IMR-90 (cell line): ENCODE data around the gene GFPT1. TPM values are rescaled to one million over a fixed set of nuclear protein-coding genes. Genes with fewer than 3 reads are reported as not detected.

Source experiments
- ATAC-seq: fragments of 200-7000 bp; cut with Tn5 transposase; 2 replicates; pipeline ENCODE4 v1.9.1; 2020; ENCODE audit warnings: low read depth, mild to moderate bottlenecking, moderate library complexity
- BruUV-seq: library from RNA; stranded (reverse); fragments of 400-500 nt; replicated peaks from 2 replicates; lab custom pipeline; 2021; lab: Mats Ljungman, UMichigan
- CTCF ChIA-PET: fragments of 300-600 bp; formaldehyde crosslinking; extraction: SDS; loops from one replicate; lab custom pipeline; 2021; ENCODE audit warnings: antibody characterized with exemption; lab: Yijun Ruan, JAX
- POLR2A ChIA-PET: fragments of 300-600 bp; sonication (Branson Sonifier 250); formaldehyde crosslinking; loops from one replicate; lab custom pipeline; 2022; ENCODE audit warnings: antibody characterized with exemption; ENCODE audit not compliant: unreplicated experiment; lab: Charles Lee
- DNase-seq: peaks from one replicate; pipeline ENCODE4 v3.0.0; 2013
- H2AFZ ChIP-seq: replicated peaks from 2 replicates; pipeline ENCODE3; 2013; ENCODE audit warnings: low read length, mild to moderate bottlenecking; ENCODE audit not compliant: poor library complexity
- H2AK5ac ChIP-seq: 2 replicates; pipeline ENCODE4 v1.6.1; 2013; ENCODE audit warnings: low read depth, low read length, inconsistent platforms
- H2AK9ac ChIP-seq: replicated peaks from 2 replicates; pipeline ENCODE3; 2013; ENCODE audit warnings: mild to moderate bottlenecking, low read depth, low read length, moderate library complexity; ENCODE audit not compliant: poor library complexity
- H2BK120ac ChIP-seq: 2 replicates; pipeline ENCODE4 v1.6.1; 2013; ENCODE audit warnings: low read depth, low read length, inconsistent platforms
- H2BK15ac ChIP-seq: 3 replicates; pipeline ENCODE4 v1.6.1; 2013; ENCODE audit warnings: low read depth, low read length, inconsistent platforms
- H2BK20ac ChIP-seq: 2 replicates; pipeline ENCODE4 v1.6.1; 2013; ENCODE audit warnings: low read depth, mild to moderate bottlenecking, inconsistent platforms, low read length, moderate library complexity
- H2BK5ac ChIP-seq: 2 replicates; pipeline ENCODE4 v1.6.1; 2013; ENCODE audit warnings: mild to moderate bottlenecking, low read depth, low read length, inconsistent platforms; ENCODE audit not compliant: poor library complexity, severe bottlenecking
- H3K14ac ChIP-seq: replicated peaks from 2 replicates; pipeline ENCODE4 v1.6.1; 2013; ENCODE audit warnings: low read depth, low read length, inconsistent platforms
- H3K18ac ChIP-seq: 2 replicates; pipeline ENCODE4 v1.6.1; 2013; ENCODE audit warnings: low read depth, low read length, control low read depth
- H3K23ac ChIP-seq: 2 replicates; pipeline ENCODE4 v1.6.1; 2013; ENCODE audit warnings: low read depth, low read length, inconsistent platforms
- H3K27ac ChIP-seq: 2 replicates; pipeline ENCODE4 v1.5.1; 2013; ENCODE audit warnings: mild to moderate bottlenecking, control low read depth, low read length; ENCODE audit not compliant: insufficient read depth
- H3K27me3 ChIP-seq: 2 replicates; pipeline ENCODE4 v1.6.1; 2013; ENCODE audit warnings: low read length; ENCODE audit not compliant: control insufficient read depth, insufficient read depth
- H3K36me3 ChIP-seq: 2 replicates; pipeline ENCODE4 v1.6.1; 2013; ENCODE audit warnings: low read length, mixed read lengths; ENCODE audit not compliant: control insufficient read depth, insufficient read depth
- H3K4ac ChIP-seq: 2 replicates; pipeline ENCODE4 v1.6.1; 2013; ENCODE audit warnings: low read depth, low read length, inconsistent platforms
- H3K4me1 ChIP-seq: 2 replicates; pipeline ENCODE4 v1.6.1; 2013; ENCODE audit warnings: low read length, mixed read lengths; ENCODE audit not compliant: control insufficient read depth, insufficient read depth
- H3K4me2 ChIP-seq: 2 replicates; pipeline ENCODE4 v1.6.1; 2013; ENCODE audit warnings: low read depth, mild to moderate bottlenecking, control low read depth, low read length, moderate library complexity
- H3K4me3 ChIP-seq: 2 replicates; pipeline ENCODE4 v1.5.1; 2013; ENCODE audit warnings: low read depth, mild to moderate bottlenecking, control low read depth, low read length, moderate library complexity; ENCODE audit not compliant: insufficient read depth
- H3K56ac ChIP-seq: 2 replicates; pipeline ENCODE4 v1.6.1; 2013; ENCODE audit warnings: low read length, inconsistent platforms; ENCODE audit not compliant: insufficient read depth; ENCODE audit errors: extremely low read depth
- H3K79me1 ChIP-seq, 2 experiments: 2 replicates each; pipeline ENCODE4 v1.6.1; 2013; ENCODE audit warnings: low read length in 2 of 2, inconsistent platforms in 1 of 2, low read depth in 1 of 2
- H3K9ac ChIP-seq: 2 replicates; pipeline ENCODE4 v1.6.1; 2013; ENCODE audit warnings: low read depth, low read length, control low read depth
- H3K9me1 ChIP-seq: 2 replicates; pipeline ENCODE4 v1.6.1; 2013; ENCODE audit warnings: low read length, inconsistent platforms; ENCODE audit not compliant: insufficient read depth
- H3K9me3 ChIP-seq: 2 replicates; pipeline ENCODE4 v1.6.1; 2013; ENCODE audit warnings: low read length; ENCODE audit not compliant: control insufficient read depth, insufficient read depth
- H4K20me1 ChIP-seq: 2 replicates; pipeline ENCODE4 v1.6.1; 2013; ENCODE audit warnings: low read length, inconsistent platforms; ENCODE audit not compliant: insufficient read depth
- H4K5ac ChIP-seq: 2 replicates; pipeline ENCODE4 v1.6.1; 2013; ENCODE audit warnings: mild to moderate bottlenecking, low read depth, low read length, control low read depth
- H4K8ac ChIP-seq, 2 experiments: 2 replicates each; pipeline ENCODE4 v1.6.1; 2013; ENCODE audit warnings: low read depth in 2 of 2, low read length in 2 of 2, control low read depth in 1 of 2, inconsistent platforms in 1 of 2
- H4K91ac ChIP-seq: 2 replicates; pipeline ENCODE4 v1.6.1; 2013; ENCODE audit warnings: low read depth, low read length, inconsistent platforms; ENCODE audit not compliant: insufficient read depth
- BHLHE40 ChIP-seq: fragments of 150-350 bp; IDR thresholded peaks from 2 replicates; pipeline ENCODE4 v1.6.1; 2016; ENCODE audit warnings: mild to moderate bottlenecking, low read depth, low read length
- CHD1 ChIP-seq: IDR thresholded peaks from 2 replicates; pipeline ENCODE4 v1.6.1; 2012; ENCODE audit warnings: low read depth, low read length, improper control_type of control experiment
- ELK1 ChIP-seq: fragments of 150-350 bp; IDR thresholded peaks from 2 replicates; pipeline ENCODE4 v1.6.1; 2016; ENCODE audit warnings: low read depth, mild to moderate bottlenecking, low read length, moderate library complexity, borderline replicate concordance
- FOS ChIP-seq: fragments of 150-350 bp; IDR thresholded peaks from 2 replicates; pipeline ENCODE4 v1.6.1; 2016; ENCODE audit warnings: low read depth, low read length
- MAFK ChIP-seq: IDR thresholded peaks from 2 replicates; pipeline ENCODE4 v1.6.1; 2012; ENCODE audit warnings: low read depth, low read length, improper control_type of control experiment
- MAZ ChIP-seq: IDR thresholded peaks from 2 replicates; pipeline ENCODE4 v1.6.1; 2012; ENCODE audit warnings: low read depth, mild to moderate bottlenecking, low read length, improper control_type of control experiment, moderate library complexity, borderline replicate concordance
- MXI1 ChIP-seq: IDR thresholded peaks from 2 replicates; pipeline ENCODE4 v1.6.1; 2012; ENCODE audit warnings: low read depth, mild to moderate bottlenecking, low read length, moderate library complexity, borderline replicate concordance
- NFE2L2 ChIP-seq: fragments of 150-350 bp; IDR thresholded peaks from 2 replicates; pipeline ENCODE4 v1.6.1; 2016; ENCODE audit warnings: low read depth, mild to moderate bottlenecking, low read length
- POLR2A ChIP-seq: IDR thresholded peaks from 2 replicates; pipeline ENCODE4 v1.6.1; 2012; ENCODE audit warnings: mild to moderate bottlenecking, low read depth, low read length
- RAD21 ChIP-seq: IDR thresholded peaks from 2 replicates; pipeline ENCODE4 v1.6.1; 2012; ENCODE audit warnings: low read length, improper control_type of control experiment
- RFX5 ChIP-seq: IDR thresholded peaks from 2 replicates; pipeline ENCODE4 v1.8.0; 2012; ENCODE audit warnings: low read depth, mild to moderate bottlenecking, low read length, moderate library complexity
- SMC3 ChIP-seq: fragments of 150-350 bp; IDR thresholded peaks from 2 replicates; pipeline ENCODE4 v1.6.1; 2016; ENCODE audit warnings: low read depth, mild to moderate bottlenecking, antibody characterized with exemption, low read length, moderate library complexity
- whole genome bisulfite sequencing, 2 experiments: methylation state at CpG; one replicate each; pipeline versions ENCODE4 v1.1.5 to v1.1.7; 2013; ENCODE audit warnings: missing lambda C conversion rate in 2 of 2; ENCODE audit not compliant: insufficient read length in 1 of 2; ENCODE audit errors: extremely low coverage in 2 of 2; 5-methylcytosine and 5-hydroxymethylcytosine counted together
- dilution Hi-C: fragments of 300-500 bp; cut with HindIII; formaldehyde crosslinking; loops from one replicate; pipeline ENCODE4 v1.14.3; 2018; ENCODE audit warnings: low sequenced_read_pairs; ENCODE audit not compliant: unreplicated experiment
- in situ Hi-C: fragments of 300-500 bp; cut with MboI; formaldehyde crosslinking; loops from 3 replicates; pipeline ENCODE4 v1.14.3; 2019; ENCODE audit warnings: low sequenced_read_pairs, inconsistent platforms, mixed read lengths
- intact Hi-C: fragments of 100-400 bp; cut with micrococcal nuclease; formaldehyde crosslinking; loops from 2 replicates; pipeline ENCODE4 v1.10.0; 2022
- polyA plus RNA-seq, 3 experiments: library from polyadenylated mRNA; depleted of rRNA; stranded (reverse); fragments of >200 nt; gene quantifications; 2 replicates each; pipeline ENCODE4 v1.2.3, GENCODE V29; 2012; ENCODE audit warnings: low replicate concordance in 1 of 3
- total RNA-seq: library from RNA; depleted of rRNA; stranded (reverse); fragments of >200 nt; gene quantifications from 2 replicates; pipeline ENCODE4 v1.2.3, GENCODE V29; 2012

The GFPT1 gene
- total and polyA plus RNA-seq, 2 of the 4 experiments (the other 2 are of a cell fraction): 23.5 to 52.9 TPM

DNA sequence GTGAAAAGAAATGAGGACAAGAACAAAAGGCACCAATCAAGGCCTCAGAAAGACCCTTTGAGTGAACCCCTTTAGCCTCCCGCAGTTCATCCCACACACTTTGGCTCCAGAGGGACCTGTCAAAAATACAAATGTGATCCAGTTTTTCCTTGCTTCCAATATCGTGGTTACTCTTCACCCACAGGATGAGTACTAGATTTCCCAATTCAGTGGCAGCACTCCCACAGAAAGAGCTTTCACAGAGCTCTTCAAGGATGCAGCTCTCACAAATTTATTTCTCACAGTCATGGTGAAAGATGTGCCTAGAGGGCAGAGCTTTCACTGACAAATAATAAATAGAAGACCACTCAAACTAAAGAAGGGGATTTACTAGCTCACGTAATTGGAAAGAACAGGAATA is 3.0 kb upstream of the GFPT1 start:
- Histone ChIP-seq H4K5ac (no peak overlapping the region), H4K20me1 (peaks cover 5% of the 10 kb centered on the region; the same call in 1 of the 2 replicates), H2BK120ac (no peak overlapping the region), H2AFZ (no peak overlapping the region), H3K56ac (no peak overlapping the region), H3K4me3 (no peak overlapping the region), H2AK9ac (no peak overlapping the region), H3K23ac (no peak overlapping the region), H3K79me1 (peaks cover 8 to 13% of the 10 kb centered on the region in 2 experiments; a peak in 3 of 4 replicates), H2BK15ac (no peak overlapping the region), H3K9me3 (no peaks in the 10 kb centered on the region), H3K18ac (no peak overlapping the region), H4K8ac (no peak overlapping the region), H3K27ac (no peak overlapping the region), H3K4me2 (no peak overlapping the region), H2BK20ac (no peak overlapping the region), H3K14ac (no peak overlapping the region), H4K91ac (no peak overlapping the region), H3K36me3 (peaks cover 7% of the 10 kb centered on the region; the same call in 1 of the 2 replicates), H3K9ac (no peak overlapping the region), H3K4me1 (peaks cover 2% of the 10 kb centered on the region; the same call in 1 of the 2 replicates), H3K4ac (no peak overlapping the region), H3K27me3 (no peaks in the 10 kb centered on the region), H3K9me1 (peaks cover 2% of the 10 kb centered on the region; the same call in 1 of the 2 replicates), H2AK5ac (no peak overlapping the region), H2BK5ac (no peak overlapping the region)
- intact Hi-C loops: no loop called here
- CTCF ChIA-PET: interaction anchor here (0.7 to 1.3 kb wide), 2 partner anchors 10 to 14 kb away, joined by 3 read pairs; no protein-coding TSS in a partner anchor
- BruUV-seq: no TSS peak
- in situ Hi-C loops: no loop called here
- POLR2A ChIA-PET: no interaction called here
- TF ChIP-seq ELK1 (no peak), RFX5 (no peak), MXI1 (no peak), POLR2A (no peak), BHLHE40 (no peak), SMC3 (no peak), CHD1 (no peak), RAD21 (no peak), NFE2L2 (no peak), MAFK (no peak), FOS (no peak), MAZ (no peak)
- ATAC-seq (no peak), DNase-seq (no peak)
- WGBS, 2 experiments: 60% methylated on average over 1 of the region's 3 CpGs; no CpG with 5 or more reads in 1 of the 2 experiments
- dilution Hi-C loops: no loop called here
